ENCODE data around the gene MRPL4. TPM values are rescaled to one million over a fixed set of nuclear protein-coding genes. Genes with fewer than 3 reads are reported as not detected.

MRPL4 gene
- total and polyA plus RNA-seq, 2 experiments from 2014 or later, result 92.0 to 171 TPM

DNA sequence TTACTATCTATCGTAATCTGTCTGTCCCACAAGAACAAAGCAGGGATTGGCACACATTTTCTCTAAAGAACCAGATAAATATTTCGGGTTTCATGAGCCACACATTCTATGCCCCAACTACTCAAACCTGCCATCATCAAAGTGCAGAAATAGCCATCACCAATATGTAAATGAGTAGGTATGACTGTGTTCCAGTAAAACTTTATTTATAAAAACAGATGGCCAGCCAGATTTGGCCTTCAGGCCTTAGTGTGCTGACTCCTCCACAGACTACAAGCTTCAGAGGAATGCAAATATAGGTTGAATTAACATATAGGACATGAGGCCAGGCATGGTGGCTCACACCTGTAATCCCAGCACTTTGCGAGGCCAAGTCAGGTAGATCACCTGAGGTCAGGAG is 48.3 kb upstream of the MRPL4 start (continued):
- TF ChIP-seq, protein P1, sequence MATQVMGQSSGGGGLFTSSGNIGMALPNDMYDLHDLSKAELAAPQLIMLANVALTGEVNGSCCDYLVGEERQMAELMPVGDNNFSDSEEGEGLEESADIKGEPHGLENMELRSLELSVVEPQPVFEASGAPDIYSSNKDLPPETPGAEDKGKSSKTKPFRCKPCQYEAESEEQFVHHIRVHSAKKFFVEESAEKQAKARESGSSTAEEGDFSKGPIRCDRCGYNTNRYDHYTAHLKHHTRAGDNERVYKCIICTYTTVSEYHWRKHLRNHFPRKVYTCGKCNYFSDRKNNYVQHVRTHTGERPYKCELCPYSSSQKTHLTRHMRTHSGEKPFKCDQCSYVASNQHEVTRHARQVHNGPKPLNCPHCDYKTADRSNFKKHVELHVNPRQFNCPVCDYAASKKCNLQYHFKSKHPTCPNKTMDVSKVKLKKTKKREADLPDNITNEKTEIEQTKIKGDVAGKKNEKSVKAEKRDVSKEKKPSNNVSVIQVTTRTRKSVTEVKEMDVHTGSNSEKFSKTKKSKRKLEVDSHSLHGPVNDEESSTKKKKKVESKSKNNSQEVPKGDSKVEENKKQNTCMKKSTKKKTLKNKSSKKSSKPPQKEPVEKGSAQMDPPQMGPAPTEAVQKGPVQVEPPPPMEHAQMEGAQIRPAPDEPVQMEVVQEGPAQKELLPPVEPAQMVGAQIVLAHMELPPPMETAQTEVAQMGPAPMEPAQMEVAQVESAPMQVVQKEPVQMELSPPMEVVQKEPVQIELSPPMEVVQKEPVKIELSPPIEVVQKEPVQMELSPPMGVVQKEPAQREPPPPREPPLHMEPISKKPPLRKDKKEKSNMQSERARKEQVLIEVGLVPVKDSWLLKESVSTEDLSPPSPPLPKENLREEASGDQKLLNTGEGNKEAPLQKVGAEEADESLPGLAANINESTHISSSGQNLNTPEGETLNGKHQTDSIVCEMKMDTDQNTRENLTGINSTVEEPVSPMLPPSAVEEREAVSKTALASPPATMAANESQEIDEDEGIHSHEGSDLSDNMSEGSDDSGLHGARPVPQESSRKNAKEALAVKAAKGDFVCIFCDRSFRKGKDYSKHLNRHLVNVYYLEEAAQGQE (IDR thresholded peaks at IDR 0.05; ENCODE audit: unreplicated experiment), result no peak
- no peak for TF ChIP-seq JUNB (IDR thresholded peaks at IDR 0.05; ENCODE audit: unreplicated experiment)

GRCh38 chr19:10205636-10206035 is 46.4 kb upstream of the MRPL4 start:
- Histone ChIP-seq H2AFZ (no peak overlapping the region), H3K27me3 (ENCODE audit: insufficient read depth) (no peaks in the 10 kb centered on the region), H3F3A (replicated peaks; ENCODE audit: low read depth) (no peaks in the 10 kb centered on the region), H3K4me3 (no peak overlapping the region), H3K4me2 (no peak overlapping the region), H3K9me2 (ENCODE audit: insufficient read depth) (no peaks in the 10 kb centered on the region), H3K79me2 (replicated peaks; ENCODE audit: insufficient read depth) (no peaks in the 10 kb centered on the region), H4K20me1 (replicated peaks; ENCODE audit: insufficient read depth) (no peaks in the 10 kb centered on the region), H3K27ac (ENCODE audit: low read depth) (no peak overlapping the region), H3K4me1 (ENCODE audit: insufficient read depth) (no peaks in the 10 kb centered on the region), H3K36me3 (ENCODE audit: insufficient read depth) (no peaks in the 10 kb centered on the region)
- ATAC-seq (no peak), DNase-seq (ENCODE audit: low spot score) (no peak)
- Mint-ChIP-seq H3K27me3 (ENCODE audit: insufficient read depth, low read depth, poor library complexity) (peaks cover 5% of the 10 kb centered on the region), H3K4me1 (peaks cover 14% of the 10 kb centered on the region; the same call in 2 of the 3 replicates), H3K36me3 (ENCODE audit: low read depth) (peaks cover 5% of the 10 kb centered on the region; the same call in 1 of the 3 replicates), H3K9me3 (peaks cover 17% of the 10 kb centered on the region), H3K4me3 (no peak overlapping the region), H3K27ac (no peak overlapping the region)
- TF ChIP-seq CREB1 (CRISPR knock-in tag; IDR thresholded peaks at IDR 0.05; ENCODE audit: low read depth), result no peak
- no peak for TF ChIP-seq ZNF331 (CRISPR knock-in tag; IDR thresholded peaks at IDR 0.05; ENCODE audit: low read depth)
- TF ChIP-seq ETS1 (IDR thresholded peaks at IDR 0.05), result no peak
- TF ChIP-seq EZH2phosphoT487 (IDR thresholded peaks at IDR 0.05; ENCODE audit: unreplicated experiment), result no peak
- TF ChIP-seq NANOG (IDR thresholded peaks at IDR 0.05; ENCODE audit: borderline replicate concordance), result no peak
- TF ChIP-seq POLR2AphosphoS5 (IDR thresholded peaks at IDR 0.05; ENCODE audit: low read depth), result no peak
- TF ChIP-seq ZNF114 (CRISPR knock-in tag; IDR thresholded peaks at IDR 0.05), result no peak
- TF ChIP-seq STAT1 (IDR thresholded peaks at IDR 0.05; ENCODE audit: unreplicated experiment), result no peak
- TF ChIP-seq, protein P2, sequence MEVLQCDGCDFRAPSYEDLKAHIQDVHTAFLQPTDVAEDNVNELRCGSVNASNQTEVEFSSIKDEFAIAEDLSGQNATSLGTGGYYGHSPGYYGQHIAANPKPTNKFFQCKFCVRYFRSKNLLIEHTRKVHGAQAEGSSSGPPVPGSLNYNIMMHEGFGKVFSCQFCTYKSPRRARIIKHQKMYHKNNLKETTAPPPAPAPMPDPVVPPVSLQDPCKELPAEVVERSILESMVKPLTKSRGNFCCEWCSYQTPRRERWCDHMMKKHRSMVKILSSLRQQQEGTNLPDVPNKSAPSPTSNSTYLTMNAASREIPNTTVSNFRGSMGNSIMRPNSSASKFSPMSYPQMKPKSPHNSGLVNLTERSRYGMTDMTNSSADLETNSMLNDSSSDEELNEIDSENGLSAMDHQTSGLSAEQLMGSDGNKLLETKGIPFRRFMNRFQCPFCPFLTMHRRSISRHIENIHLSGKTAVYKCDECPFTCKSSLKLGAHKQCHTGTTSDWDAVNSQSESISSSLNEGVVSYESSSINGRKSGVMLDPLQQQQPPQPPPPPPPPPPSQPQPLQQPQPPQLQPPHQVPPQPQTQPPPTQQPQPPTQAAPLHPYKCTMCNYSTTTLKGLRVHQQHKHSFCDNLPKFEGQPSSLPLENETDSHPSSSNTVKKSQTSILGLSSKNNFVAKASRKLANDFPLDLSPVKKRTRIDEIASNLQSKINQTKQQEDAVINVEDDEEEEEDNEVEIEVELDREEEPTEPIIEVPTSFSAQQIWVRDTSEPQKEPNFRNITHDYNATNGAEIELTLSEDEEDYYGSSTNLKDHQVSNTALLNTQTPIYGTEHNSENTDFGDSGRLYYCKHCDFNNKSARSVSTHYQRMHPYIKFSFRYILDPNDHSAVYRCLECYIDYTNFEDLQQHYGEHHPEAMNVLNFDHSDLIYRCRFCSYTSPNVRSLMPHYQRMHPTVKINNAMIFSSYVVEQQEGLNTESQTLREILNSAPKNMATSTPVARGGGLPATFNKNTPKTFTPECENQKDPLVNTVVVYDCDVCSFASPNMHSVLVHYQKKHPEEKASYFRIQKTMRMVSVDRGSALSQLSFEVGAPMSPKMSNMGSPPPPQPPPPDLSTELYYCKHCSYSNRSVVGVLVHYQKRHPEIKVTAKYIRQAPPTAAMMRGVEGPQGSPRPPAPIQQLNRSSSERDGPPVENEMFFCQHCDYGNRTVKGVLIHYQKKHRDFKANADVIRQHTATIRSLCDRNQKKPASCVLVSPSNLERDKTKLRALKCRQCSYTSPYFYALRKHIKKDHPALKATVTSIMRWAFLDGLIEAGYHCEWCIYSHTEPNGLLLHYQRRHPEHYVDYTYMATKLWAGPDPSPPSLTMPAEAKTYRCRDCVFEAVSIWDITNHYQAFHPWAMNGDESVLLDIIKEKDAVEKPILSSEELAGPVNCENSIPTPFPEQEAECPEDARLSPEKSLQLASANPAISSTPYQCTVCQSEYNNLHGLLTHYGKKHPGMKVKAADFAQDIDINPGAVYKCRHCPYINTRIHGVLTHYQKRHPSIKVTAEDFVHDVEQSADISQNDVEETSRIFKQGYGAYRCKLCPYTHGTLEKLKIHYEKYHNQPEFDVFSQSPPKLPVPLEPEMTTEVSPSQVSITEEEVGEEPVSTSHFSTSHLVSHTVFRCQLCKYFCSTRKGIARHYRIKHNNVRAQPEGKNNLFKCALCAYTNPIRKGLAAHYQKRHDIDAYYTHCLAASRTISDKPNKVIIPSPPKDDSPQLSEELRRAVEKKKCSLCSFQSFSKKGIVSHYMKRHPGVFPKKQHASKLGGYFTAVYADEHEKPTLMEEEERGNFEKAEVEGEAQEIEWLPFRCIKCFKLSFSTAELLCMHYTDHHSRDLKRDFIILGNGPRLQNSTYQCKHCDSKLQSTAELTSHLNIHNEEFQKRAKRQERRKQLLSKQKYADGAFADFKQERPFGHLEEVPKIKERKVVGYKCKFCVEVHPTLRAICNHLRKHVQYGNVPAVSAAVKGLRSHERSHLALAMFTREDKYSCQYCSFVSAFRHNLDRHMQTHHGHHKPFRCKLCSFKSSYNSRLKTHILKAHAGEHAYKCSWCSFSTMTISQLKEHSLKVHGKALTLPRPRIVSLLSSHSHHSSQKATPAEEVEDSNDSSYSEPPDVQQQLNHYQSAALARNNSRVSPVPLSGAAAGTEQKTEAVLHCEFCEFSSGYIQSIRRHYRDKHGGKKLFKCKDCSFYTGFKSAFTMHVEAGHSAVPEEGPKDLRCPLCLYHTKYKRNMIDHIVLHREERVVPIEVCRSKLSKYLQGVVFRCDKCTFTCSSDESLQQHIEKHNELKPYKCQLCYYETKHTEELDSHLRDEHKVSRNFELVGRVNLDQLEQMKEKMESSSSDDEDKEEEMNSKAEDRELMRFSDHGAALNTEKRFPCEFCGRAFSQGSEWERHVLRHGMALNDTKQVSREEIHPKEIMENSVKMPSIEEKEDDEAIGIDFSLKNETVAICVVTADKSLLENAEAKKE (CRISPR knock-in tag; IDR thresholded peaks at IDR 0.05), result no peak
